Loucy (cell line): ENCODE data around the gene SGPL1.

Experiments
- EZH2phosphoT487 ChIP-seq: fragments of 200-600 bp; IDR thresholded peaks from 2 replicates; pipeline ENCODE4 v1.6.1; 2018; ENCODE audit warnings: antibody characterized with exemption, mild to moderate bottlenecking, moderate library complexity, borderline replicate concordance
- TF ChIP-seq, protein P1 (sequence below): fragments of 200-600 bp; sonication (generic); conservative IDR thresholded peaks from 2 replicates; pipeline ENCODE4 v1.5.1; 2014; ENCODE audit warnings: mild to moderate bottlenecking, antibody characterized with exemption, low read length

DNA sequence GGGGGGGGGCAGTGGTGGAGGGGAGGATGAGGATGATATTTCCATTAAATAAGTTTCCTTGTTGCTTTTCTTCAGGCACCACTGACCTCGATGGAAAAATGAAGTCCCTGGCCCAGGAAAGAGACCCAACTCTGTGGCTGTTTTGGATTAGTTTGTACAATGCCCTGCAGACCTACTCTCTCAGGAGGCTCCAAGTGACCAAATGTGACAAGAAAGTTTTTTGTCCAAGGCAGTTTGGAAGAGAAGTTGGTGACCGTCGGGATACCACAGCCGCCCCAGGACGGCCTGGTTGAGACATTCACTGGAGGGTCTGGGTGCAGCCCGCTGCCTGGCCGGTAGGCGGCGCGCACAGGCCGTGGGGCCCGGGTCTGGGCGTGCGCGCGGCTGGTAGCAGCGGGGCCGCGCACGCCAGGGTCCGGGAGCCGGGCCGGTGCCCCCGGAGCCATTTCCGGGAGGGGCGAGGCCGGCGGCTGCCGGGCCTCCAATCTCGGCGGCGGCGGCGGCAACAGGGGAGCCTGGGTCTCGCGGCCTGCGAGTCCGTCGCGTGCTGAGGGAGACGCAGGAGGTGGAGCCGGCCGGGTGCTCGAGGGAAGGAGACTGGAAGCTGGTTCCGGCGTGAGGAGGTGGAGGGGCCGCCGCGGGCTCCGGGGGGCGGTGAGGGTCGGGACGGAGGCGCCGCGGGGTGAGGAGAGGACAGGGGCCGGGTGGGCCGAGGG lies at the start of gene SGPL1:
- TF ChIP-seq, protein P1, sequence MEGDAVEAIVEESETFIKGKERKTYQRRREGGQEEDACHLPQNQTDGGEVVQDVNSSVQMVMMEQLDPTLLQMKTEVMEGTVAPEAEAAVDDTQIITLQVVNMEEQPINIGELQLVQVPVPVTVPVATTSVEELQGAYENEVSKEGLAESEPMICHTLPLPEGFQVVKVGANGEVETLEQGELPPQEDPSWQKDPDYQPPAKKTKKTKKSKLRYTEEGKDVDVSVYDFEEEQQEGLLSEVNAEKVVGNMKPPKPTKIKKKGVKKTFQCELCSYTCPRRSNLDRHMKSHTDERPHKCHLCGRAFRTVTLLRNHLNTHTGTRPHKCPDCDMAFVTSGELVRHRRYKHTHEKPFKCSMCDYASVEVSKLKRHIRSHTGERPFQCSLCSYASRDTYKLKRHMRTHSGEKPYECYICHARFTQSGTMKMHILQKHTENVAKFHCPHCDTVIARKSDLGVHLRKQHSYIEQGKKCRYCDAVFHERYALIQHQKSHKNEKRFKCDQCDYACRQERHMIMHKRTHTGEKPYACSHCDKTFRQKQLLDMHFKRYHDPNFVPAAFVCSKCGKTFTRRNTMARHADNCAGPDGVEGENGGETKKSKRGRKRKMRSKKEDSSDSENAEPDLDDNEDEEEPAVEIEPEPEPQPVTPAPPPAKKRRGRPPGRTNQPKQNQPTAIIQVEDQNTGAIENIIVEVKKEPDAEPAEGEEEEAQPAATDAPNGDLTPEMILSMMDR = peak; percentile 86
- TF ChIP-seq EZH2phosphoT487 = no peak
